ENCODE results near the gene SH3RF2. TPM values are rescaled to one million over a fixed set of nuclear protein-coding genes. Genes with fewer than 3 reads are reported as not detected.
"Not testable (repeated sequence)": the region's sequence is repeated elsewhere in the genome, so short reads cannot be mapped to it uniquely, and the experiment has no call there.

Gene SH3RF2
- polyA plus RNA-seq, 1 experiment = 0.45 TPM

DNA sequence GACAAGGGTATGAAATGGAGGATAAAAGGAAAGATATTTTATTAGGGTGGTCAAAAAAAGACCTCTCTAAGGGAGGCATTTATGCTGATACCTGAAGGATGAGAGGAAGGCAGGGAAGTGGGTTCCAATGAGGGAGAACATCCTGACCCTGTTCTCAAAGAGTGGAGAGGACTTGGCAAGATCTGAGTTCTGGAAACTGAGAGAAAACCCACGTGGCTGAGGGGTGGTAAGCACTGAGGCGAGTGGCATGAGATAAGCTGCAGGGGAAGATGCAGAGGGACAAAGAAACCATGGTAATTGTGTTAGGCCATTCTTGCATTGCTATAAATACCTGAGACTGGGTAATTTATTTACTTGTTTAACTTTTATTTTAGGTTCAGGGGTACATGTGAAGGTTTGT, 16.8 kb downstream of the SH3RF2 start:
- TF ChIP-seq, protein P1, sequence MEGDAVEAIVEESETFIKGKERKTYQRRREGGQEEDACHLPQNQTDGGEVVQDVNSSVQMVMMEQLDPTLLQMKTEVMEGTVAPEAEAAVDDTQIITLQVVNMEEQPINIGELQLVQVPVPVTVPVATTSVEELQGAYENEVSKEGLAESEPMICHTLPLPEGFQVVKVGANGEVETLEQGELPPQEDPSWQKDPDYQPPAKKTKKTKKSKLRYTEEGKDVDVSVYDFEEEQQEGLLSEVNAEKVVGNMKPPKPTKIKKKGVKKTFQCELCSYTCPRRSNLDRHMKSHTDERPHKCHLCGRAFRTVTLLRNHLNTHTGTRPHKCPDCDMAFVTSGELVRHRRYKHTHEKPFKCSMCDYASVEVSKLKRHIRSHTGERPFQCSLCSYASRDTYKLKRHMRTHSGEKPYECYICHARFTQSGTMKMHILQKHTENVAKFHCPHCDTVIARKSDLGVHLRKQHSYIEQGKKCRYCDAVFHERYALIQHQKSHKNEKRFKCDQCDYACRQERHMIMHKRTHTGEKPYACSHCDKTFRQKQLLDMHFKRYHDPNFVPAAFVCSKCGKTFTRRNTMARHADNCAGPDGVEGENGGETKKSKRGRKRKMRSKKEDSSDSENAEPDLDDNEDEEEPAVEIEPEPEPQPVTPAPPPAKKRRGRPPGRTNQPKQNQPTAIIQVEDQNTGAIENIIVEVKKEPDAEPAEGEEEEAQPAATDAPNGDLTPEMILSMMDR (IDR thresholded peaks at IDR 0.05; ENCODE audit: insufficient read depth, low read depth, low read length) = no peak
- Histone ChIP-seq H3K27me3 (ENCODE audit: control insufficient read depth, insufficient read depth, low read length) (peaks cover 15% of the 10 kb centered on the region), H3K4me3 (ENCODE audit: low read depth, low read length) (no peak overlapping the region), H3K36me3 (ENCODE audit: control insufficient read depth, insufficient read depth, low read length) (no peaks in the 10 kb centered on the region)
- ChIA-PET POLR2A (no interaction called here), CTCF (no interaction called here)
- no peak for DNase-seq (ENCODE audit: low read depth)

DNA sequence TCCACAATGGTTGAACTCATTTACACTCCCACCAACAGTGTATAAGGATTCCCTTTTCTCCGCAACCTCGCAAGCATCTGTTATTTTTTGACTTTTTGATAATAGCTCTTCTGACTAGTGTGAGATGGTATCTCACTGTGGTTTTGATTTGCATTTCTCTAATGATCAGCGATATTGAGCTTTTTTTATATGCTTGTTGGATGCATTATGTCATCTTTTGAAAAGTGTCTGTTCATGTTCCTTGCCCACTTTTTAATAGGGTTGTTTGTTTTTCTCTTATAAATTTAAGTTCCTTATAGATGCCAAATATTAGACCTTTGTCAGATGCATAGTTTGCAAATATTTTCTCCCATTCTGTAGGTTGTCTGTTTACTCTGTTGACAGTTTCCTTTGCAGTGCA, 17.8 kb downstream of the SH3RF2 start:
- CTCF ChIA-PET; POLR2A ChIA-PET; DNase-seq (ENCODE audit: low read depth); H3K4me3 ChIP-seq (ENCODE audit: low read depth, low read length); H3K36me3 ChIP-seq (ENCODE audit: control insufficient read depth, insufficient read depth, low read length): not testable (repeated sequence)
- H3K27me3 ChIP-seq (ENCODE audit: control insufficient read depth, insufficient read depth, low read length) = peaks cover 12% of the 10 kb centered on the region

DNA sequence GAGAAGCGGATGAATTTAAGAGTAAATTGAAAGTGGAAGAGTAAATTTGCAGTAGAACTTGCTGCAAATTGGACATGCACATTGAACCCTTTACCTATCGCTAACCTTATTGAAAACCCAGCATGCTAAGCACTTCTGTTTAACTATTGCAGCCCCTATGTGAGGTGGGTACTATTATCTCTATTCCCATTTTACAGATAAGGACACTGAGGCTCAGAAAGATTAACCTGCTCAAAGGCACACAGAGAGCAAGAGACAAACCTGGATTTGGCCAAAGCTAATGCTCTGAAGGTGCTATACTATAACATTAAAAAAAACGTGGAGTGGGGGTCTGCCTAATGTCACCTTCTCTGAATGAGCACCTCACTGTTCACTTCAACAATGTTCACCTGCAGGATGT, 21.0 kb downstream of the SH3RF2 start:
- POLR2A ChIA-PET = no interaction called here
- peaks cover 11% of the 10 kb centered on the region for H3K27me3 ChIP-seq (ENCODE audit: control insufficient read depth, insufficient read depth, low read length)
- H3K36me3 ChIP-seq (ENCODE audit: control insufficient read depth, insufficient read depth, low read length) = no peaks in the 10 kb centered on the region
- CTCF ChIA-PET = no interaction called here
- H3K4me3 ChIP-seq (ENCODE audit: low read depth, low read length) = no peak overlapping the region
- no peak for DNase-seq (ENCODE audit: low read depth)
- TF ChIP-seq, protein P1 (IDR thresholded peaks at IDR 0.05; ENCODE audit: insufficient read depth, low read depth, low read length) = no peak

DNA sequence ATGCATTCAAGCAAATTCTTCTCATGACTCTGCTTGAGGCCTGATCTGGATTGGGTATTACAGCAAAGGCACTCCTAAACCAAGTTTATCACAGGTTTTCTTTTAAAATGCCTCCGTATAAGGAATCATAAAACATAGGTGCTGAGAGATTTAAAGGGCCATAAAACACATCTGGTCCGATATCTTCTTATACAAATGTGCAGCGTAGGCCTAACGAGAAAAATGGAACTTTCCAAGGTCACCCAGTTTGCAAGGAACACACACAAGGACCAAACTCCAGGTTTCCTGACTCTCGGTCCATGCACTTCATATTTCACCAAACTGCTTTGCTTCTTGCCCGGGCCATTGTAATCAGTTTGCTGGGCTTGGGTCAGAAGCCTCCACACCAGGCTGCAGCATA, 22.1 kb downstream of the SH3RF2 start:
- CTCF ChIA-PET = no interaction called here

DNA sequence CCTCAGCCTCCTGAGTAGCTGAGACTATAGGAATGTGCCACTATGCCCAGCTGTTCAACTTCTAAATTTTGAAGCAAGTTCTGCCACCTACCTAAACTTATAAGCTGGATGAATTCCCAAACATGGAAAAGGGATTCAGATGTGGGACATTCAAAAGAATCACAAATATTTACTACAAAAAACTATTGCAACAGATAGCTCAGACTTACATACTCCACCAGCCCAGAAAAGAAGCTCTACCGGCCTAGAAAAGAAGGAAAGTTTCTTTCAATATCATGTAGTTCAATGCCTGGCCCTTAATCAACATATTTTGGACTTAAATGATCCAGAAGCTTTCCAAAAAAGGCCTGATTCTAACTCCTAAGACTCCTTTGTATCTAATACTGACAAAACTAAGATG, 23.8 kb downstream of the SH3RF2 start:
- no peak for DNase-seq (ENCODE audit: low read depth)
- Histone ChIP-seq H3K36me3 (ENCODE audit: control insufficient read depth, insufficient read depth, low read length) (no peaks in the 10 kb centered on the region), H3K4me3 (ENCODE audit: low read depth, low read length) (no peak overlapping the region), H3K27me3 (ENCODE audit: control insufficient read depth, insufficient read depth, low read length) (peaks cover 8% of the 10 kb centered on the region)
- ChIA-PET CTCF (interaction anchor here (1.5 kb wide), 1 partner anchor 16 kb away, joined by 3 read pairs; no protein-coding TSS in a partner anchor), POLR2A (no interaction called here)
- TF ChIP-seq, protein P1 (IDR thresholded peaks at IDR 0.05; ENCODE audit: insufficient read depth, low read depth, low read length) = no peak

More for the DNA sequence above, 22.1 kb downstream of the SH3RF2 start:
- no peak overlapping the region for H3K4me3 ChIP-seq (ENCODE audit: low read depth, low read length)
- peaks cover 8% of the 10 kb centered on the region for H3K27me3 ChIP-seq (ENCODE audit: control insufficient read depth, insufficient read depth, low read length)
- no peak for DNase-seq (ENCODE audit: low read depth)
- POLR2A ChIA-PET = no interaction called here
- TF ChIP-seq, protein P1 (IDR thresholded peaks at IDR 0.05; ENCODE audit: insufficient read depth, low read depth, low read length) = no peak
- H3K36me3 ChIP-seq (ENCODE audit: control insufficient read depth, insufficient read depth, low read length) = no peaks in the 10 kb centered on the region

DNA sequence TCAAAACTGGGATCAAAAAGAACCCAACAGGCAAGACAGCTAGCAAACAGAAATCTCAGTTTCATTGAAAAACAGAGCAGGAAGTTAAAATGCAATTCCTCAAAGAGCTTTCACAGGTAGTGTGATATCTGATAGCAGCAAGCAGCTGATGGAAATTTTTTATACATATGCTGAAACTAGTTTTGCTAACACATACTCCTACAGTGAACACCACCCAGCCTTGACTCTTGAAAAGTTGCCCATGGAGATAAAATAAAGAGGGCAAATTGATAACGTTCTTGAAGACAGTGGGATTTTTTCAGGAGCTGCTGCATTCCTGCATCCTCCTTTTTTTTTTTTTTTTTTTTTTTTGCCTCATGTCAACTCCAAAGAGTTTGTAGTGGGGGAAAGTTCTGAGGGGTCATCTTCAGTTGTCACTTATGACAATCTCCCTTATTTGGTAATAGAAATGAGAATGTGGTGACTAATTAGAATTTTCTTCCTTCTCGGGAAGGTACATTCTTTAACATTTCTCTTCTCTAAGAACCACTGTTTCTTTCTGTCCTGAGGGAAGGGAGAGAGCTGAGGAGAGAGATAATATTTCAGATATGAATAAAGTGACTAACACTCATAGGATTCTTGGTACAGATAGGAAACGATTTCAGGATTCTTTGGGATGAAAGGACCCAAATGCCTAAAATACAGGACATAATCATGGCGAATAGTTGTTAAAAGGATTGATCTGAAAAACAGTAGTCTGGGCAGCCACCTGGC, 24.6 kb downstream of the SH3RF2 start:
- no peaks in the 10 kb centered on the region for H3K36me3 ChIP-seq (ENCODE audit: control insufficient read depth, insufficient read depth, low read length)
- TF ChIP-seq, protein P1 (IDR thresholded peaks at IDR 0.05; ENCODE audit: insufficient read depth, low read depth, low read length) = no peak
- no peak overlapping the region for H3K4me3 ChIP-seq (ENCODE audit: low read depth, low read length)
- DNase-seq (ENCODE audit: low read depth) = no peak
- peaks cover 8% of the 10 kb centered on the region for H3K27me3 ChIP-seq (ENCODE audit: control insufficient read depth, insufficient read depth, low read length)
- ChIA-PET CTCF (interaction anchor here (1.5 kb wide), 1 partner anchor 16 kb away, joined by 3 read pairs; no protein-coding TSS in a partner anchor), POLR2A (no interaction called here)
